DND-41 (cell line): ENCODE data around the gene NARS2.

Source experiments
- ATAC-seq: fragments of 200-7000 bp; cut with Tn5 transposase; 3 replicates; pipeline ENCODE4 v1.9.1; 2021; ENCODE audit warnings: low read depth; ENCODE audit not compliant: insufficient read depth
- DNase-seq: peaks from one replicate; pipeline ENCODE4 v3.0.0-alpha.2; 2020
- H2AFZ ChIP-seq: 2 replicates; pipeline ENCODE4 v1.6.0; 2012; ENCODE audit warnings: low read depth, low read length
- H3K27ac ChIP-seq: 2 replicates; pipeline ENCODE4 v1.5.1; 2012; ENCODE audit warnings: low read length, inconsistent platforms
- H3K27me3 ChIP-seq: fragments of 200-600 bp; sonication (generic); 2 replicates; pipeline ENCODE4 v1.6.0; 2012; ENCODE audit warnings: low read length, mild to moderate bottlenecking, inconsistent platforms; ENCODE audit not compliant: insufficient read depth, poor library complexity
- H3K36me3 ChIP-seq: 2 replicates; pipeline ENCODE4 v1.5.1; 2012; ENCODE audit warnings: low read length, inconsistent platforms; ENCODE audit not compliant: insufficient read depth
- H3K4me1 ChIP-seq: 2 replicates; pipeline ENCODE4 v1.5.1; 2012; ENCODE audit warnings: mild to moderate bottlenecking, low read length; ENCODE audit not compliant: insufficient read depth
- H3K4me2 ChIP-seq: 2 replicates; pipeline ENCODE4 v1.6.0; 2012; ENCODE audit warnings: mild to moderate bottlenecking, moderate library complexity, low read length, inconsistent platforms; ENCODE audit not compliant: insufficient read depth
- H3K4me3 ChIP-seq, 2 experiments: fragments of 200-600 bp in 1 of 2; shearing (Covaris generic) in 1 of 2; 2 replicates each; pipeline ENCODE4 v1.5.1; 2012 to 2016; ENCODE audit warnings: inconsistent platforms in 2 of 2, low read length in 2 of 2, mild to moderate bottlenecking in 2 of 2, low read depth in 1 of 2, moderate library complexity in 1 of 2
- H3K79me2 ChIP-seq: 2 replicates; pipeline ENCODE4 v1.6.0; 2012; ENCODE audit warnings: low read length, inconsistent platforms; ENCODE audit not compliant: insufficient read depth
- H3K9ac ChIP-seq: 2 replicates; pipeline ENCODE4 v1.6.0; 2012; ENCODE audit warnings: low read depth, mild to moderate bottlenecking, inconsistent platforms, low read length, moderate library complexity
- H3K9me3 ChIP-seq: 2 replicates; pipeline ENCODE4 v1.5.1; 2012; ENCODE audit warnings: low read length, moderate library complexity, mild to moderate bottlenecking, inconsistent platforms; ENCODE audit not compliant: insufficient read depth, severe bottlenecking
- H4K20me1 ChIP-seq: 2 replicates; pipeline ENCODE4 v1.6.0; 2012; ENCODE audit warnings: low read length; ENCODE audit not compliant: insufficient read depth
- CTCF ChIP-seq: IDR thresholded peaks from 2 replicates; pipeline ENCODE4 v1.5.1; 2012; ENCODE audit warnings: borderline replicate concordance, low read length, moderate library complexity, mild to moderate bottlenecking; ENCODE audit not compliant: poor library complexity, severe bottlenecking; ENCODE audit errors: extremely low read depth
- EZH2 ChIP-seq: IDR thresholded peaks from 3 replicates; pipeline ENCODE4 v1.6.1; 2012; ENCODE audit warnings: borderline replicate concordance, low read depth, mild to moderate bottlenecking, moderate library complexity, low read length, inconsistent platforms; ENCODE audit not compliant: severe bottlenecking

Gene NARS2

GRCh38 chr11:78587446-78587845 lies 12.8 kb upstream of the NARS2 start:
- Histone ChIP-seq H3K36me3 (no peaks in the 10 kb centered on the region), H3K9me3 (peaks cover 24% of the 10 kb centered on the region), H3K27ac (no peak overlapping the region), H3K9ac (no peak overlapping the region), H4K20me1 (no peaks in the 10 kb centered on the region), H3K4me2 (no peak overlapping the region), H2AFZ (no peak overlapping the region), H3K27me3 (no peaks in the 10 kb centered on the region), H3K79me2 (no peaks in the 10 kb centered on the region), H3K4me3 (no peak overlapping the region), H3K4me1 (no peaks in the 10 kb centered on the region)
- no peak for TF ChIP-seq EZH2
- TF ChIP-seq CTCF = no peak
- DNase-seq (no peak), ATAC-seq (no peak)

GRCh38 chr11:78586452-78587046 lies 11.9 kb upstream of the NARS2 start:
- ATAC-seq (peak; percentile 48; the same call in 1 of the 3 replicates), DNase-seq (no peak)
- H3K4me2 ChIP-seq = no peak overlapping the region

GRCh38 chr11:78583889-78584288 lies 9.2 kb upstream of the NARS2 start:
- H2AFZ ChIP-seq = no peak overlapping the region
- no peak for ATAC-seq
- no peak for DNase-seq
- no peaks in the 10 kb centered on the region for H3K36me3 ChIP-seq
- no peaks in the 10 kb centered on the region for H4K20me1 ChIP-seq
- no peak overlapping the region for H3K9ac ChIP-seq
- no peak overlapping the region for H3K4me2 ChIP-seq
- no peak overlapping the region for H3K4me3 ChIP-seq
- TF ChIP-seq CTCF (no peak), EZH2 (no peak)
- H3K4me1 ChIP-seq = no peaks in the 10 kb centered on the region
- no peaks in the 10 kb centered on the region for H3K79me2 ChIP-seq
- no peak overlapping the region for H3K27ac ChIP-seq
- peaks cover 27% of the 10 kb centered on the region for H3K9me3 ChIP-seq
- no peaks in the 10 kb centered on the region for H3K27me3 ChIP-seq

More at GRCh38 chr11:78586452-78587046, 11.9 kb upstream of the NARS2 start:
- Histone ChIP-seq H3K9me3 (peaks cover 27% of the 10 kb centered on the region), H2AFZ (no peak overlapping the region), H3K9ac (no peak overlapping the region), H3K36me3 (no peaks in the 10 kb centered on the region), H3K79me2 (no peaks in the 10 kb centered on the region), H3K4me3 (no peak overlapping the region), H3K27ac (no peak overlapping the region), H4K20me1 (no peaks in the 10 kb centered on the region), H3K4me1 (no peaks in the 10 kb centered on the region), H3K27me3 (no peaks in the 10 kb centered on the region)
- TF ChIP-seq CTCF (peak; percentile 70), EZH2 (no peak)

- Histone ChIP-seq H3K9ac (no peak overlapping the region), H3K4me2 (no peak overlapping the region), H3K4me3 (no peak overlapping the region), H3K27ac (no peak overlapping the region), H3K4me1 (peaks cover 26% of the 10 kb centered on the region), H3K79me2 (peaks cover 21% of the 10 kb centered on the region), H3K36me3 (peaks cover 5% of the 10 kb centered on the region; the same call in 1 of the 2 replicates), H2AFZ (no peak overlapping the region), H4K20me1 (peaks cover 4% of the 10 kb centered on the region; the same call in 1 of the 2 replicates), H3K27me3 (no peaks in the 10 kb centered on the region), H3K9me3 (peaks cover 4% of the 10 kb centered on the region)
- TF ChIP-seq CTCF (no peak), EZH2 (no peak)
- DNase-seq (no peak), ATAC-seq (no peak)
Observed at GRCh38 chr11:78577495-78577894, 2.8 kb upstream of the NARS2 start.
